Measurements from ENCODE around the gene EXOSC2. TPM values are rescaled to one million over a fixed set of nuclear protein-coding genes. Genes with fewer than 3 reads are reported as not detected.

EXOSC2 gene, protein sequence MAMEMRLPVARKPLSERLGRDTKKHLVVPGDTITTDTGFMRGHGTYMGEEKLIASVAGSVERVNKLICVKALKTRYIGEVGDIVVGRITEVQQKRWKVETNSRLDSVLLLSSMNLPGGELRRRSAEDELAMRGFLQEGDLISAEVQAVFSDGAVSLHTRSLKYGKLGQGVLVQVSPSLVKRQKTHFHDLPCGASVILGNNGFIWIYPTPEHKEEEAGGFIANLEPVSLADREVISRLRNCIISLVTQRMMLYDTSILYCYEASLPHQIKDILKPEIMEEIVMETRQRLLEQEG
- total RNA-seq (2014; rRNA removed; shearing (Covaris generic)) (77.7 and 80.3 TPM in 2 replicates), polyA plus RNA-seq (2016; fragmentation: Nextera tagmentation; extraction: Ambion mirVana) (35.1 and 37.6 TPM in 2 replicates)
- long read RNA-seq, transcript EXOSC2-204 (9 exons, 2,040 nt): major isoform, 27 of 45 reads
- long read RNA-seq, partial matches to known transcripts: 12 of 45 reads
- long read RNA-seq, other reads (novel, unspliced or antisense): 4 of 45 reads

DNA sequence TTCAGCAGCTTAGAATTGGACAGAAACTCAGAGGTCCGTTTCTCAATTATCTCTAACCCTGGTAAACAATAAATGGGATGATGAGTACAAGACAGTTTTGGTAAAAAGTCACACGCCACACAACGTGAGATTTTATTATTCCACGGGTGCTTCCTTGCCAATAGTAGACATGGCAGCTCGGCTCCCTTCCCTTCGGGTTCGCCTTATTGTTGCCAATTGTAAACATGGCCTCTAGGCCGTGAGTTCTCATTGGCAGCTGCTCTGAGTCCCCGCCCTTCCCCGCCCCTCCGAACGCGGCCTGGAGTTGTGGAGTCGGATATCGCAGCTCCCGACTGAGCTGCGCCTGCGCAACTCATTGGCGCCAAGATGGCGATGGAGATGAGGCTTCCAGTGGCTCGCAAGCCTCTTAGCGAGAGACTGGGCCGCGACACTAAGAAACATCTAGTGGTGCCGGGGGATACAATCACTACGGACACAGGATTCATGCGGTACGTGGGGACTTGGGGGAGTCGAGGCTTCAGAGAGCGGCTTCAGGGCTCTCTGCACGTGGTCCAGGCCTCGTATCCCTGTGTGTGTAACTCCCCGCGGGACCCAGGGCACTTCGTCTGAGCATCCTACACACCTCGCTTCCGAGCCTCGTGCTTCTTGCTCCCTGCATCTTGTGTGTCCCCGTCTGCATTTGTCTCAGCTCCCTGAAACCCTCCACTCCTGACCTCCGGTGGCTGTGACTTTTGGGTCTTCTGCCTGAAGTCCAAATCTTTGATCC is at the start of gene EXOSC2:
EXOSC2 (plus strand) TSS at position 355 of the 766 bp plus-strand sequence; CDS start at position 367, 12 bp downstream.
- ATAC-seq (peak; percentile 82), DNase-seq (ENCODE audit: low spot score) (peak; percentile 98)
- Mint-ChIP-seq H3K9me3 (no peaks in the 10 kb centered on the region), H3K27ac (peak within 1 kb of the TSS; percentile 97), H3K36me3 (ENCODE audit: low read depth) (peaks cover 42% of the 10 kb centered on the region), H3K4me3 (peak within 1 kb of the TSS; percentile 97), H3K27me3 (ENCODE audit: insufficient read depth, low read depth, poor library complexity) (peaks cover 14% of the 10 kb centered on the region), H3K4me1 (peaks cover 51% of the 10 kb centered on the region)
- H3K4me2 ChIP-seq: peak within 1 kb of the TSS; percentile 96
- peaks cover 46% of the 10 kb centered on the region for H3K79me2 ChIP-seq (replicated peaks; ENCODE audit: insufficient read depth)
- peaks cover 32% of the 10 kb centered on the region for H4K20me1 ChIP-seq (replicated peaks; ENCODE audit: insufficient read depth)
- H3K9me2 ChIP-seq (ENCODE audit: insufficient read depth): no peaks in the 10 kb centered on the region
- TF ChIP-seq ETS1 (IDR thresholded peaks at IDR 0.05) (peak; percentile 77), POLR2AphosphoS5 (IDR thresholded peaks at IDR 0.05; ENCODE audit: low read depth) (peak; percentile 99), ZNF114 (CRISPR knock-in tag; IDR thresholded peaks at IDR 0.05) (no peak)
- H3F3A ChIP-seq (replicated peaks; ENCODE audit: low read depth): peaks cover 18% of the 10 kb centered on the region; the same call in 1 of the 2 replicates
- peak within 1 kb of the TSS; percentile 97 for H2AFZ ChIP-seq
- no peaks in the 10 kb centered on the region for H3K27me3 ChIP-seq (ENCODE audit: insufficient read depth)
- H3K27ac ChIP-seq (ENCODE audit: low read depth): peak within 1 kb of the TSS; percentile 51
- H3K4me3 ChIP-seq: peak within 1 kb of the TSS; percentile 97
- peaks cover 15% of the 10 kb centered on the region for H3K4me1 ChIP-seq (ENCODE audit: insufficient read depth)
- H3K36me3 ChIP-seq (ENCODE audit: insufficient read depth): peaks cover 33% of the 10 kb centered on the region

GRCh38 chr9:130651221-130651620 is 42.4 kb upstream of the EXOSC2 start:
- Histone ChIP-seq H4K20me1 (replicated peaks; ENCODE audit: insufficient read depth) (no peaks in the 10 kb centered on the region), H3K79me2 (replicated peaks; ENCODE audit: insufficient read depth) (no peaks in the 10 kb centered on the region), H3K4me1 (ENCODE audit: insufficient read depth) (no peaks in the 10 kb centered on the region), H3K27me3 (ENCODE audit: insufficient read depth) (peaks cover 16% of the 10 kb centered on the region), H3F3A (replicated peaks; ENCODE audit: low read depth) (no peaks in the 10 kb centered on the region), H3K9me2 (ENCODE audit: insufficient read depth) (no peaks in the 10 kb centered on the region), H3K36me3 (ENCODE audit: insufficient read depth) (no peaks in the 10 kb centered on the region), H3K4me2 (no peak overlapping the region), H3K27ac (ENCODE audit: low read depth) (no peak overlapping the region), H3K4me3 (no peak overlapping the region), H2AFZ (0 out of 2 replicates have a peak overlapping the region, but pooled peaks have one; percentile 34)
- no peak for DNase-seq (ENCODE audit: low spot score)
- H3K27me3 Mint-ChIP-seq (ENCODE audit: insufficient read depth, low read depth, poor library complexity): peaks cover 28% of the 10 kb centered on the region
- no peaks in the 10 kb centered on the region for H3K4me1 Mint-ChIP-seq
- H3K27ac Mint-ChIP-seq: no peak overlapping the region
- ATAC-seq: no peak; the same call in 2 of the 3 replicates
- H3K4me3 Mint-ChIP-seq: no peak overlapping the region
- TF ChIP-seq ZNF331 (CRISPR knock-in tag; IDR thresholded peaks at IDR 0.05; ENCODE audit: low read depth): no peak
- no peak for TF ChIP-seq ETS1 (IDR thresholded peaks at IDR 0.05)
- TF ChIP-seq NANOG (IDR thresholded peaks at IDR 0.05; ENCODE audit: borderline replicate concordance): no peak
- no peak for TF ChIP-seq ZNF462 (CRISPR knock-in tag; IDR thresholded peaks at IDR 0.05)
- no peak for TF ChIP-seq JUNB (IDR thresholded peaks at IDR 0.05; ENCODE audit: unreplicated experiment)
- no peak for TF ChIP-seq ZNF114 (CRISPR knock-in tag; IDR thresholded peaks at IDR 0.05)
- no peak for TF ChIP-seq EZH2phosphoT487 (IDR thresholded peaks at IDR 0.05; ENCODE audit: unreplicated experiment)
- no peaks in the 10 kb centered on the region for H3K36me3 Mint-ChIP-seq (ENCODE audit: low read depth)
- no peaks in the 10 kb centered on the region for H3K9me3 Mint-ChIP-seq

Measured in GM23338 (cell line).